ENCODE measurements around the gene ARHGEF37.

Gene ARHGEF37

GRCh38 chr5:149627070-149627469, 45.8 kb downstream of the ARHGEF37 start:
- DNase-seq (ENCODE audit: low read depth in 2 of 3, low spot score in 1 of 3): no peak

- no peak for DNase-seq (ENCODE audit: low read depth in 2 of 3, low spot score in 1 of 3)
Observed at GRCh38 chr5:149628221-149628620, 46.9 kb downstream of the ARHGEF37 start.

DNA sequence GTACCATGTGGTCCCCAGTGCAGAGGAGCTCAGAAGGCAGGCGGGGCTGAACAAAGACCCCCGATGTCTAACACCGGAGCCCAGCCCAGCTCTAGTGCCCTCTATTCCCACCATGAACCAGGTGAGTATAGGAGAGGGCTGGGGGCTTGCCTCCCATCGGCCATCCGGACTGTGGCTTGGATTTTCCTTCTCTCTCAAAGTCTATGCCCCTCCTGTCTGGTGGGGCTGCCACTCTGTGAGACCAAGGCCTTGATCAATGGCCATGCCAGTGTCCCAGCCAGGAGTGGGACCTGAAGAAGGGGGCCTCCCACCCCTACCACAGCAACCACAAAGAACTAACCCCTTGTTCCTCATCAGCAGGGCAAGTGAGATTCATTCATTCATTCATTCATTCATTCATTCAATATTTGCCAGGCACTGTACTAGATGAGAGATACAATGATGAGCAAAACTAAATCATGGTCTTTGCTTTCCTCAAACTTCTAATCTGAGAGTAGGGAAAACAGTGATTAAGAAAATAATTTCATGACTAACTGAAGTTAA, 47.6 kb downstream of the ARHGEF37 start:
- DNase-seq (ENCODE audit: low read depth in 2 of 3, low spot score in 1 of 3): no peak

- no peak for DNase-seq (ENCODE audit: low read depth in 2 of 3, low spot score in 1 of 3)
Observed at GRCh38 chr5:149629421-149629820, 48.1 kb downstream of the ARHGEF37 start.

DNA sequence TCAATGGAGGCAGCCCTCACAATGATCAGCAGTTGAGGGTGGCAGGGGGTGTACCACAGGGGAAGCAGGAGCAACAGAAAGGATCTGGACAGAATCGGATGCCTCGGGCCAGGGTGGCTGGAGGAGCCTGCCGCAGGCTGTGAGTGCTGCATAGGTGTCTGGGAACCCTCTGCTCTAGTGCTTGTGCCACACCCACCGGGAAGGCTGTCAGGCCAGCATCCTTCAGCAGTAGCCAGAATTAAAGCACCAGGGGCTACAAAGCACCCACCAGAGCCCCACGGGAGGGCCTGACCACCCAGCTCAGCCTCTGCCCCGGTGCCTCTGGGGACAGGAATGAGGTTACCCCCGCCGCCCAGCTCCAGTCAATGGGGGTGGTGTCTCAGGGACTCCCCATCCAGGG, 49.0 kb downstream of the ARHGEF37 start:
- DNase-seq (ENCODE audit: low read depth in 2 of 3, low spot score in 1 of 3): no peak

DNA sequence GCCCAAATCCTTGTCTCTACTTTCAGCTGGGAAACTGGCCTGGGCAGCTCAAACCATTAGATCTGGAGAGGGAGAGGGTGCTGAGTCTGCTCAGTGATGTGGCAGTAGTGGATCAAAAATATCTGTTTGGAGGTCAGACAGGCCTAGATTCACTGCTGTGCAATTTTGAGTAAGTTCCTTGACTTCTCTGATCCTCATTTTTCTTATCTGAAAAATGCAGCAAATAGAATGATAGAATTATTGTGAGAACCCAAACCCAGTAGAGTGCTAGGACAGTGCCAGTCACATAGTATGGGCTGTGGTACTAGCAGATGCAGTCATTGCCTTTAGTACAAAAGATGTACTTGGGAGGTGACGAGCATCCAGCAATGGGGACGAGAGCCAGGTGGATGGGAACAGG, 50.2 kb downstream of the ARHGEF37 start:
- no peak for DNase-seq (ENCODE audit: low read depth in 2 of 3, low spot score in 1 of 3)

- no peak for DNase-seq (ENCODE audit: low read depth in 2 of 3, low spot score in 1 of 3)
Observed at GRCh38 chr5:149632311-149633251, 51.3 kb downstream of the ARHGEF37 start.

DNA sequence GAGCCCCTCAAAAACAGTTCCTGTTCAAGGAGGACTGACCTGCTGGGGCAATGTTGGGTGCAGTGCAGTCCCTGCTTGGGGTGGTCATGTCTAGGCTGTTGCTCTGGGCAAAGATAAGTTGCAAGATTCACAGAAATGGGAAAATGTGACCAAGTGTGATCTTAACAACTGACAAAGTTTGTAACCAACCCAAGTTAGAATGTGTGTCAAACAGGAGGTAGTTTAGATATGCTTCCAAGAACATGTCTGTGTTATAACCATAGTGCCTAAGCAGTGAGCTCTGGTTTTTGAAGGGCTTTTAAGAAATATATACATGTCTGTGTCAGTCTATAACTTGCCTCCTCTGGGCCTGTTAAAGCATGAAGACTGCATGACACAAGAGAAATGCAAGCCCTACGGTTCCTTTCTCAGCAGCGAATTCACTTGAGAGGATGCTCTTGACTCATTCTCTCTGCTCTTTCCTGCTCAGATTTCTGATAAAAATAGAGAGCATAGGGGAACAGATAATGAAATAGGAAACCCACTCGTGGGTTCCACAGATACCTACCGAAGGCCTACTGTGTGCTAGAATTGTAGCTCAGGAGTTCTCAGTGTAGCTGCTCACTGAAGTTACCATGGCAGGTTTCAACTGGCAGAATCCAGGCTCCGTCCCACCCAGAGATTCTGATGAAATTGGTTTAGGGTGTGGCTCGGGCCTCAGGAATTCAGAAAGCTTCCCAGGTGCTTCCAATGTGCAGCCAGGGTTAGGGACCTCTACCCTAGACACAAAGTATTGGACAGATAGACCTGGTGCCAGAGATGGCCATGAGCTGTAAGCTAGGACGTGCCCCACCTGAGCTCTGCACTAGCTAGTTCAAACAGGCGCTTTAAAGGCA, 52.4 kb downstream of the ARHGEF37 start:
- no peak for DNase-seq (ENCODE audit: low read depth in 2 of 3, low spot score in 1 of 3)

GRCh38 chr5:149635394-149635793, 54.1 kb downstream of the ARHGEF37 start:
- no peak for DNase-seq (ENCODE audit: low read depth in 2 of 3, low spot score in 1 of 3)

DNA sequence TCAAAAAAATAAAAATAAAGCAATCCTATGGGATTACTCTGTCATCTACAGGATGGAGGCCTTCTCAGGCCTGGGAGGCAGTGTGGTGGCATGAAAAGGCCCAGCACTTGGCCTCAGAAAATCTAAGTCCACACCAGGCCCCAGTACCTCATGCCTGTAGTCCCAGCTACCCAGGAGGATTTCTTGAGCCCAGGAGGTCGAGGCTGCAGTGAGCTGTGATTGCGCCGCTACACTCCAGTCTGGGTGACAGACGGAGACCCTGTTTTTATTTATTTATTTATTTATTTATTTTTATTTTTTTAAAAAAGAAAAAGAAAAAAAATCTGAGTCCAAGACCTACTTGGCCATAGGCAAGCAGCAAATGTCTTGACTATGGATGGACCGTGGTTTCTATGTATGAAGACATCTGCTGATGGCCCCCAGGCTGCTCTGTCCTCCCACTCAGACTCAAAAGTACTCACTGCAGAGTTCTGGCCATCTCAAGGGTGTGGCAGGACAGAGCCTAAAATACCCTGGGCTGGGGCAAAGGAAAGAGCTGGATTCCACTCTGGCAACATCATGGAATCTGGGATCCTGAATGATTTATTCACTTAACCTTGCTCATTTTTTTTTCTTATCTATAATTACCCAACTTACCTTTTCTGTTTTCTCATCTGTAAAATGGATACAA, 55.0 kb downstream of the ARHGEF37 start:
- DNase-seq (ENCODE audit: low read depth in 2 of 3, low spot score in 1 of 3): no peak

DNA sequence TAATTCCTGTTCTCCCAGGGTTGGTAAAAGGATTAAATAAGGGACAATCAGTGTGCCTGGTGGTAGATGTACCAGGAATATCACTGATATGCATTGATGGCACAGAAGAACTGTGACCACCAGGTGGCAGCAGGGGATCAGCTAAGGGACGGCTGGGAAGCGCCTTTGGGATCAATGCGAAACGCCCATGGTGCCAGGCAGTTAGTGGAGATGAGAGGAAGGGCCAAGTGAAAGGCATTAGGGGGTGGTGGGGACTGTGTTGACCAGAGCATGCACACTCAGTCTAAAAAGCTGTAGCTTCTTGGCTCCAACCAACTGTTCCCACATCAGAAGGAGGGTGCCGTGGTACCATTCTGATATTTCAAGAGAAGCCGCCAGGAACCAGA, 55.6 kb downstream of the ARHGEF37 start:
- DNase-seq (ENCODE audit: low read depth in 2 of 3, low spot score in 1 of 3): peak in 1 of 3 donors; percentile 70

DNA sequence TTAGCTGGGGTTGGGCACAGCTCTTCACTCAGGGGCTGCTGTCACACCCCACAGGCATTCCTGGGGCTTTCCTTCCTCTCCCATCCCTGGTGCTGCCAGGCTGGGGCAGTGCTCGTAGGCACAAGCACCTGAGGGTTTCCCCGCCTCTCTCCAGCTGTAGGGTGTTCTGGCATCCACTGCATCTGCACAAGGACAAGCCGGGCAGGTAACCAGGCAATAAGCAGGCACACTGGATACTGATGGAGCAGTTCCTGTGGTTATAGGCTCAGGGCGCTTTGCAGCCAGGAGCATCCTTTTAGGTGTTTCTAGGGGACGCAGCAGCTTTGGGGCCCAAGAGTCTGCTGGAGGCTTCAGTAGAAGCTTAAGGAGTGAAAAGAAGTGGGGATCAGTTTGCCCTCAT, 56.8 kb downstream of the ARHGEF37 start:
- no peak for DNase-seq (ENCODE audit: low read depth in 2 of 3, low spot score in 1 of 3)

DNA sequence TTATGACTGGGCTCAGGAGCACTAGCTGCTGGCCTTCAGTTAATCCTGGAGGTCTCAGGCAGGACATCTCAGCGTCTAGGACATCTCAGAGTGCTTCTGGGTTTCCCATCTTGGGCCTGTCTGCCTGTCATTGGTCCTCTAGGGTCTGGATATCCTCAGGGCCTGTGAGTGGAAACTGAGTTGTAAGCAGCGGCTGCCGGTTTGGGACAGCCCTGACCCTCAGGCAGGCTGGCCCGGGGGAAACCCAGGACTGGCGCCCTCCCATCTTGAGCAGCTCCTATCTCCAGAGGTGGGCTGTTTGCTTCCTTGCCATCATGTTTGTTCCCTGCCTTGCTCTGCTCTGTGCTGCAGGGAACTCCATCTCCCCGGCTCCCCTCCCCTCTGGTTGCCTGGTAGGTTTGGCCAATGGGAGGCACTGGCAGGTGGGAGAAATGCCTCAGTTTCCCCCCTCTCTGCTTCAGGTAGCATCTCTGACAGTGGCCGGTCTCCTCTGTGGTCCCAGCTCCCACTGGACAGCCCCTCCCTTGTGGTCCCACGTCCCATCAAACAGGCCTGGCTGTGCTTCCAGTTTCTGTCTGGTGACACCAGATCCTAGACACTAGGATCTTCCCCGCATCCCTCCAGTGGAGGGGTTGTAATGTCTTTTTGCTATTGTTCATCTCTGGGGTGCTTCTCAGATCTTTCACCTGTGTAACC, 57.4 kb downstream of the ARHGEF37 start:
- no peak for DNase-seq (ENCODE audit: low read depth in 2 of 3, low spot score in 1 of 3)

DNA sequence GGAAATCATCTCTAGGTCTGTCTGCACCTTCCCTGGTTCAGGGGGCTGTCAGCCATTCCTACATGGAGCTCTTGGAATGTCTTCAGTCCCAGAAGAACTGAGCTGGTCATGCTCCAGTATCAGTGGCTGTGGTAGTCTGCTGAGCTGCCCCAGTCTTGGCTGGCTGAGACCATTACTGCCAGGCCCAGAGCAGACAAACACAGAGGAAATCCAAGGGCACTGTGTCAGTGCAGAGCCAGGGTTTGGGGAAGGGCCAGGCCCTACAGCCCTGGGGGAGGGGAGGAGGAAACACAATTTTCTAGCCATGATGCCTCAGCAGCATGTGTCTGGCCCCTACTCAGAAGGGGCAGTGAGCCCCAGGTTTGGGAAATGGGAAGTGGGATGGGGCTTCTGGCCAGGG, 58.4 kb downstream of the ARHGEF37 start:
- DNase-seq (ENCODE audit: low read depth in 2 of 3, low spot score in 1 of 3): no peak

DNA sequence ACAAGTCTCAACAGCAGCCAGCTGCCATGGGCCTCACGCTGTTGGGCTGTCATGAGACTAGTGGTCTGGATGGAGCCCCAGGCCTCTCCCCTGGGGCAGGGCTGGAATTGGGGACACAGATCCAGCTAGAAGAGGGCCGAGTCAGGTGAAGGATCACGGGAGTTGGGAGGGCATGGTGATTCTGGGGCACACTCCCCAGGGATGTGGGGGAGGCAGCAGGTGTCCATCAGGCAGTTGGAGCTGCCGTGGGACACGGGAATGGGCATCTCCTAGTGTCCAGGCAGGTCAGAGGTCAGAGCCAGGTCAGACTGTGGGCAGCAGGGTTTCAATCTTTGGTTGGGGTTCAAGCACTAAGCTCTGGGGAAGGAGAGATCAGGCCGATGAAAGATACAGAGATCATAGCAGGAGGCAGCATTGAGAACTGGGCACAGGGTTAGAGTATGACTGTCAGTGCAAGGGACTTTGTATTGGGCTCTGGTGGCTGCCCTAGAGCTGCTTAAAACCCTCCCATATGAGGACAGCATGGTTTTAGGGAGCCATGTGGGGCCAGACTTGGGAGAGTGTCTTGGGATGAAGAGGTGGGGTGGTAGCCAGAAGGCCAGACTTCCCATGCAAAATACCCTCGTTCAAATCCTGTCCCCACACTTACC, 59.2 kb downstream of the ARHGEF37 start:
- no peak for DNase-seq (ENCODE audit: low read depth in 2 of 3, low spot score in 1 of 3)

- DNase-seq (ENCODE audit: low read depth in 2 of 3, low spot score in 1 of 3): no peak
Observed at GRCh38 chr5:149641000-149641576, 59.8 kb downstream of the ARHGEF37 start.

- no peak for DNase-seq (ENCODE audit: low read depth in 2 of 3, low spot score in 1 of 3)
Observed at GRCh38 chr5:149641600-149641999, 60.3 kb downstream of the ARHGEF37 start.

DNA sequence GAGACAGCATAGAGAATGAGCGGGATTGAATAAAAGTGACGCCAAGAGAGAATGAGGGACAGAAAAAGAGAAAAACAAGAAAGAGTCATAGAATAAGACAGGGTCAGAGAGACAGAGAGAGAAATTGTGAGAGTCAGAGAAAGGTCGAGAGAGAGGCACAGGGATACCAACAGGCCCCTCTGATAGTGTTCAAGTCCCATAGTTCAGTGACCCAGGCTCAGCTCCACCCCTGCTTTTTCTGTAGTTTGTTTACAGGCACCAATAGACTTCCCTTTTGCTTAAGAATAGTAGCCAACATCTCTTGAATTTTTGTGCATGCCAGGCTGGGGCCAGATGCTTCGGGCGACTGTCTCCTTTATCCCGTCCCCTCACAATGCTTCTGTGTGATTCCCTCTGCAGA, 62.5 kb downstream of the ARHGEF37 start:
- no peak for DNase-seq (ENCODE audit: low read depth in 2 of 3, low spot score in 1 of 3)

GRCh38 chr5:149644629-149645028, 63.3 kb downstream of the ARHGEF37 start:
- no peak for DNase-seq (ENCODE audit: low read depth in 2 of 3, low spot score in 1 of 3)

GRCh38 chr5:149645236-149645635, 63.9 kb downstream of the ARHGEF37 start:
- DNase-seq (ENCODE audit: low read depth in 2 of 3, low spot score in 1 of 3): no peak
